HepG2 (cell line): ENCODE measurements around the gene MTA1.

ENCODE experiments used
- EP300 ChIP-seq, 3 experiments: sonication (generic) in 1 of 3; formaldehyde crosslinking in 1 of 3; IDR thresholded peaks; 2 replicates each; pipeline versions ENCODE4 v1.5.1 to v1.6.1; 2011 to 2020; ENCODE audit warnings: low read depth in 2 of 3, low read length in 2 of 3, borderline replicate concordance in 1 of 3, improper control_type of control experiment in 1 of 3, mild to moderate bottlenecking in 1 of 3, missing genetic modification reagents in 1 of 3, moderate library complexity in 1 of 3
- GABPB1 ChIP-seq: IDR thresholded peaks from 2 replicates; pipeline ENCODE4 v1.6.1; 2016; ENCODE audit warnings: mild to moderate bottlenecking, missing genetic modification reagents, moderate library complexity, missing compliant biosample characterization
- HNRNPH1 ChIP-seq: fragments of 200-400 bp; formaldehyde crosslinking; optimal IDR thresholded peaks from 2 replicates; pipeline ENCODE3; 2017; ENCODE audit warnings: mild to moderate bottlenecking, low read depth, low read length
- KLF9 ChIP-seq: IDR thresholded peaks from 2 replicates; pipeline ENCODE4 v1.6.1; 2016; ENCODE audit warnings: low read depth
- POLR2A ChIP-seq, 2 experiments: IDR thresholded peaks; 2 replicates each; pipeline ENCODE4 v1.6.1; 2011; ENCODE audit warnings: low read depth in 2 of 2, low read length in 2 of 2, mild to moderate bottlenecking in 1 of 2, moderate library complexity in 1 of 2; ENCODE audit not compliant: insufficient read depth in 1 of 2
- RAD51 ChIP-seq: fragments of 450-650 bp; IDR thresholded peaks from 2 replicates; pipeline ENCODE4 v1.6.1; 2016; ENCODE audit warnings: borderline replicate concordance
- SMC3 ChIP-seq: IDR thresholded peaks from 2 replicates; pipeline ENCODE4 v1.6.1; 2011; ENCODE audit warnings: low read length, improper control_type of control experiment
- SRF ChIP-seq: IDR thresholded peaks from 2 replicates; pipeline ENCODE4 v1.6.1; 2011; ENCODE audit warnings: mild to moderate bottlenecking, low read depth, low read length, moderate library complexity
- TOE1 ChIP-seq: sonication (generic); formaldehyde crosslinking; IDR thresholded peaks from 2 replicates; pipeline ENCODE4 v1.4.0; 2020; ENCODE audit warnings: mild to moderate bottlenecking, missing genetic modification reagents
- TF ChIP-seq, protein P1 (sequence below): sonication (generic); formaldehyde crosslinking; IDR thresholded peaks from 2 replicates; pipeline ENCODE4 v1.5.0; 2020; ENCODE audit warnings: mild to moderate bottlenecking, missing genetic modification reagents, moderate library complexity
- TF ChIP-seq, protein P2 (sequence below): sonication (generic); formaldehyde crosslinking; IDR thresholded peaks from 2 replicates; pipeline ENCODE4 v1.4.0; 2020; ENCODE audit warnings: missing genetic modification reagents; ENCODE audit errors: not compliant biosample characterization
- TF ChIP-seq, protein P3 (sequence below), 2 experiments: sonication (generic) in 1 of 2; formaldehyde crosslinking in 1 of 2; IDR thresholded peaks; 2 replicates each; pipeline versions ENCODE4 v1.5.1 to v1.6.1; 2011 to 2020; ENCODE audit warnings: borderline replicate concordance in 1 of 2, low read depth in 1 of 2, low read length in 1 of 2, mild to moderate bottlenecking in 1 of 2, missing genetic modification reagents in 1 of 2, moderate library complexity in 1 of 2

DNA sequence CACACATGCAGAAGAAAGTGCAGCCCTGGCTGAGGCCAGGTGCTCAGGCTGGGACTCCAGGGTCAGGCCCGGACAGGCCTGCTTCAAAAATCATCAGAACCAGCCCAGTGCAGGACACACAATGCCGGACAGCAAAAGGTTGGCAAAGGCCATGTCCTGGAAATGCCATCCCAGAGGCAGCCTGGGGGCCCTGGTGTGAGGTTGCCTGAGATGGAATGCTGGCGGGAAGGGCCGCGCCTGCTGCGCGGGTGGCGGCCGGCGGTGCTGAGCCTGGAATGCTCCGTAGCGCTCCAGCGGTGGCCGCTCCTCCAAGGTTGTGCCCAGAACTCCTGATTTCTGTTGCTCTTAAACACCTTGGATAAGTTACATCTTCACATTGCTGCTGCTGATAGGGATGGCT lies 33.3 kb downstream of the MTA1 start:
- TF ChIP-seq KLF9, result no peak
- TF ChIP-seq SMC3, result no peak
- TF ChIP-seq RAD51, result no peak
- no peak for TF ChIP-seq GABPB1 (CRISPR knock-in tag)
- TF ChIP-seq, protein P1, sequence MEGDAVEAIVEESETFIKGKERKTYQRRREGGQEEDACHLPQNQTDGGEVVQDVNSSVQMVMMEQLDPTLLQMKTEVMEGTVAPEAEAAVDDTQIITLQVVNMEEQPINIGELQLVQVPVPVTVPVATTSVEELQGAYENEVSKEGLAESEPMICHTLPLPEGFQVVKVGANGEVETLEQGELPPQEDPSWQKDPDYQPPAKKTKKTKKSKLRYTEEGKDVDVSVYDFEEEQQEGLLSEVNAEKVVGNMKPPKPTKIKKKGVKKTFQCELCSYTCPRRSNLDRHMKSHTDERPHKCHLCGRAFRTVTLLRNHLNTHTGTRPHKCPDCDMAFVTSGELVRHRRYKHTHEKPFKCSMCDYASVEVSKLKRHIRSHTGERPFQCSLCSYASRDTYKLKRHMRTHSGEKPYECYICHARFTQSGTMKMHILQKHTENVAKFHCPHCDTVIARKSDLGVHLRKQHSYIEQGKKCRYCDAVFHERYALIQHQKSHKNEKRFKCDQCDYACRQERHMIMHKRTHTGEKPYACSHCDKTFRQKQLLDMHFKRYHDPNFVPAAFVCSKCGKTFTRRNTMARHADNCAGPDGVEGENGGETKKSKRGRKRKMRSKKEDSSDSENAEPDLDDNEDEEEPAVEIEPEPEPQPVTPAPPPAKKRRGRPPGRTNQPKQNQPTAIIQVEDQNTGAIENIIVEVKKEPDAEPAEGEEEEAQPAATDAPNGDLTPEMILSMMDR (CRISPR knock-in tag), result no peak
- no peak for TF ChIP-seq HNRNPH1
- TF ChIP-seq TOE1, result no peak
- TF ChIP-seq POLR2A (IDR thresholded peaks at IDR 0.05; ENCODE audit: insufficient read depth in 1 of 2, low read depth in 2 of 2, low read length in 2 of 2), result no peak
- TF ChIP-seq, protein P2, sequence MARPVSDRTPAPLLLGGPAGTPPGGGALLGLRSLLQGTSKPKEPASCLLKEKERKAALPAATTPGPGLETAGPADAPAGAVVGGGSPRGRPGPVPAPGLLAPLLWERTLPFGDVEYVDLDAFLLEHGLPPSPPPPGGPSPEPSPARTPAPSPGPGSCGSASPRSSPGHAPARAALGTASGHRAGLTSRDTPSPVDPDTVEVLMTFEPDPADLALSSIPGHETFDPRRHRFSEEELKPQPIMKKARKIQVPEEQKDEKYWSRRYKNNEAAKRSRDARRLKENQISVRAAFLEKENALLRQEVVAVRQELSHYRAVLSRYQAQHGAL, result no peak
- TF ChIP-seq SRF, result no peak
- no peak for TF ChIP-seq EP300 (IDR thresholded peaks at IDR 0.05; ENCODE audit: low read depth in 2 of 2, low read length in 2 of 2)
- no peak for TF ChIP-seq EP300 (CRISPR knock-in tag; IDR thresholded peaks at IDR 0.05; ENCODE audit: borderline replicate concordance)
- TF ChIP-seq, protein P3, sequence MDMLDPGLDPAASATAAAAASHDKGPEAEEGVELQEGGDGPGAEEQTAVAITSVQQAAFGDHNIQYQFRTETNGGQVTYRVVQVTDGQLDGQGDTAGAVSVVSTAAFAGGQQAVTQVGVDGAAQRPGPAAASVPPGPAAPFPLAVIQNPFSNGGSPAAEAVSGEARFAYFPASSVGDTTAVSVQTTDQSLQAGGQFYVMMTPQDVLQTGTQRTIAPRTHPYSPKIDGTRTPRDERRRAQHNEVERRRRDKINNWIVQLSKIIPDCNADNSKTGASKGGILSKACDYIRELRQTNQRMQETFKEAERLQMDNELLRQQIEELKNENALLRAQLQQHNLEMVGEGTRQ (IDR thresholded peaks at IDR 0.05; ENCODE audit: low read depth, low read length), result no peak
- TF ChIP-seq, protein P3 (CRISPR knock-in tag; IDR thresholded peaks at IDR 0.05; ENCODE audit: borderline replicate concordance), result no peak
